Panc1 (cell line): ENCODE measurements around the gene COL16A1. TPM values are rescaled to one million over a fixed set of nuclear protein-coding genes. Genes with fewer than 3 reads are reported as not detected.

Source experiments
- ATAC-seq: fragments of 200-7000 bp; cut with Tn5 transposase; 2 replicates; pipeline ENCODE4 v1.9.1; 2020; ENCODE audit warnings: mild to moderate bottlenecking, moderate library complexity
- BruUV-seq: library from RNA; stranded (reverse); fragments of 400-500 nt; replicated peaks from 2 replicates; lab custom pipeline; 2021; lab: Mats Ljungman, UMichigan
- CTCF ChIA-PET: fragments of 300-600 bp; sonication (Branson Sonifier 250); formaldehyde crosslinking; loops from one replicate; lab custom pipeline; 2022; ENCODE audit warnings: antibody characterized with exemption; lab: Charles Lee
- POLR2A ChIA-PET: fragments of 300-600 bp; sonication (Branson Sonifier 250); formaldehyde crosslinking; loops from one replicate; lab custom pipeline; 2022; ENCODE audit warnings: antibody characterized with exemption; lab: Charles Lee
- DNase-seq: peaks from one replicate; pipeline ENCODE4 v3.0.0-alpha.2; 2010; ENCODE audit warnings: low read depth, low spot score
- H3K27ac ChIP-seq: 2 replicates; pipeline ENCODE4 v1.5.1; 2011; ENCODE audit warnings: mild to moderate bottlenecking, low read length, inconsistent platforms
- H3K27me3 ChIP-seq: fragments of 200-500 bp; sonication (Bioruptor generic); 2 replicates; pipeline ENCODE4 v1.6.0; 2014; ENCODE audit warnings: low read length, inconsistent platforms; ENCODE audit not compliant: control insufficient read depth, insufficient read depth
- H3K36me3 ChIP-seq: fragments of 200-500 bp; sonication (Bioruptor generic); 2 replicates; pipeline ENCODE4 v1.5.1; 2014; ENCODE audit warnings: inconsistent platforms, mild to moderate bottlenecking, low read length, moderate library complexity; ENCODE audit not compliant: control insufficient read depth, insufficient read depth
- H3K4me1 ChIP-seq: 2 replicates; pipeline ENCODE4 v1.5.1; 2011; ENCODE audit warnings: inconsistent platforms, mild to moderate bottlenecking, low read length, moderate library complexity; ENCODE audit not compliant: control insufficient read depth, insufficient read depth
- H3K4me3 ChIP-seq, 2 experiments: 2 replicates each; pipeline ENCODE4 v1.5.1; 2011 to 2012; ENCODE audit warnings: low read depth in 2 of 2, low read length in 2 of 2, mild to moderate bottlenecking in 2 of 2, inconsistent platforms in 1 of 2, moderate library complexity in 1 of 2
- H3K9me3 ChIP-seq: fragments of 200-500 bp; sonication (Bioruptor generic); 2 replicates; pipeline ENCODE4 v1.5.1; 2014; ENCODE audit warnings: low read depth, mild to moderate bottlenecking, inconsistent platforms, low read length, moderate library complexity; ENCODE audit not compliant: control insufficient read depth, insufficient read depth
- CTCF ChIP-seq: fragments of 450-650 bp; IDR thresholded peaks from 2 replicates; pipeline ENCODE4 v1.5.1; 2017; ENCODE audit warnings: mild to moderate bottlenecking
- POLR2AphosphoS5 ChIP-seq: IDR thresholded peaks from 2 replicates; pipeline ENCODE4 v1.6.1; 2012; ENCODE audit warnings: mild to moderate bottlenecking, low read depth, low read length, moderate library complexity
- REST ChIP-seq, 2 experiments: IDR thresholded peaks; 2 replicates each; pipeline ENCODE4 v1.6.1; 2011 to 2012; ENCODE audit warnings: low read depth in 2 of 2, control low read depth in 1 of 2, low read length in 1 of 2, mild to moderate bottlenecking in 1 of 2, moderate library complexity in 1 of 2; ENCODE audit not compliant: insufficient read depth in 1 of 2
- SIN3A ChIP-seq: IDR thresholded peaks from 2 replicates; pipeline ENCODE4 v1.6.1; 2012; ENCODE audit warnings: low read depth, mild to moderate bottlenecking, low read length, moderate library complexity, borderline replicate concordance; ENCODE audit not compliant: insufficient read depth
- TCF7L2 ChIP-seq: IDR thresholded peaks from 2 replicates; pipeline ENCODE4 v1.6.1; 2011; ENCODE audit warnings: mild to moderate bottlenecking, low read depth, low read length, inconsistent platforms
- in situ Hi-C: cut with HindIII; loops from 2 replicates; pipeline ENCODE4 v1.10.0; 2016; ENCODE audit warnings: low sequenced_read_pairs, low pct_unique_long_range_greater_than_20kb
- intact Hi-C: fragments of 100-400 bp; cut with micrococcal nuclease; formaldehyde crosslinking; loops from one replicate; pipeline ENCODE4 v1.10.0; 2022; ENCODE audit not compliant: unreplicated experiment
- total RNA-seq: library from RNA; stranded (reverse); gene quantifications from one replicate; pipeline ENCODE4 v1.2.1, GENCODE V29; 2021; ENCODE audit not compliant: unreplicated experiment

Gene COL16A1
- total RNA-seq, 1 experiment from 2014 or later: 7.6 TPM

GRCh38 chr1:31730336-31731048, 26.7 kb upstream of the COL16A1 start:
- POLR2A ChIA-PET: no interaction called here
- no peak overlapping the region for H3K27ac ChIP-seq
- intact Hi-C loops (no loop called here), in situ Hi-C loops (no loop called here)
- no peaks in the 10 kb centered on the region for H3K36me3 ChIP-seq
- no peaks in the 10 kb centered on the region for H3K4me1 ChIP-seq
- TF ChIP-seq TCF7L2 (no peak), CTCF (no peak), SIN3A (no peak), POLR2AphosphoS5 (no peak), REST (IDR thresholded peaks at IDR 0.05; ENCODE audit: insufficient read depth in 1 of 2, low read depth in 2 of 2, low read length in 1 of 2) (no peak)
- DNase-seq (no peak), ATAC-seq (no peak)
- CTCF ChIA-PET: no interaction called here
- H3K4me3 ChIP-seq: no peak overlapping the region
- no peaks in the 10 kb centered on the region for H3K27me3 ChIP-seq
- no TSS peak for BruUV-seq
- H3K9me3 ChIP-seq: no peaks in the 10 kb centered on the region

GRCh38 chr1:31727849-31728248, 24.0 kb upstream of the COL16A1 start:
- no peaks in the 10 kb centered on the region for H3K4me1 ChIP-seq
- no peak for DNase-seq
- in situ Hi-C loops: no loop called here
- ATAC-seq: no peak
- ChIA-PET POLR2A (no interaction called here), CTCF (interaction anchor here (0.9 kb wide), 1 partner anchor 12 kb away, joined by 3 read pairs; no protein-coding TSS in a partner anchor)
- intact Hi-C loops: no loop called here
- no peaks in the 10 kb centered on the region for H3K9me3 ChIP-seq
- H3K4me3 ChIP-seq: no peak overlapping the region
- TF ChIP-seq POLR2AphosphoS5: no peak
- no peak for TF ChIP-seq SIN3A
- no peak for TF ChIP-seq REST (IDR thresholded peaks at IDR 0.05; ENCODE audit: insufficient read depth in 1 of 2, low read depth in 2 of 2, low read length in 1 of 2)
- TF ChIP-seq TCF7L2: no peak
- no peak for TF ChIP-seq CTCF
- BruUV-seq: no TSS peak
- no peak overlapping the region for H3K27ac ChIP-seq
- H3K36me3 ChIP-seq: no peaks in the 10 kb centered on the region
- no peaks in the 10 kb centered on the region for H3K27me3 ChIP-seq
